Uterus (tissue), 2 donors: ENCODE data around the gene GLIS1.

Source experiments
- CTCF ChIP-seq, 4 experiments: fragments of 200-600 bp in 2 of 4; fragments of 450-650 bp in 2 of 4; sonication (generic) in 2 of 4; IDR thresholded peaks; one replicate each; pipeline ENCODE4 v1.5.1; 2016 to 2019; ENCODE audit warnings: antibody characterized with exemption in 4 of 4, mild to moderate bottlenecking in 2 of 4, moderate library complexity in 1 of 4
- POLR2A ChIP-seq, 2 donors: fragments of 450-650 bp; IDR thresholded peaks; one replicate each; pipeline ENCODE4 v1.6.1; 2016; ENCODE audit warnings: antibody characterized with exemption in 2 of 2, mild to moderate bottlenecking in 1 of 2, moderate library complexity in 1 of 2

GRCh38 chr1:53572065-53572814 is 166.7 kb downstream of the GLIS1 start:
- TF ChIP-seq POLR2A (IDR thresholded peaks at IDR 0.05) = no peak
- TF ChIP-seq CTCF (IDR thresholded peaks at IDR 0.05) = no peak
